ENCODE results near the gene FUZ.

DNA sequence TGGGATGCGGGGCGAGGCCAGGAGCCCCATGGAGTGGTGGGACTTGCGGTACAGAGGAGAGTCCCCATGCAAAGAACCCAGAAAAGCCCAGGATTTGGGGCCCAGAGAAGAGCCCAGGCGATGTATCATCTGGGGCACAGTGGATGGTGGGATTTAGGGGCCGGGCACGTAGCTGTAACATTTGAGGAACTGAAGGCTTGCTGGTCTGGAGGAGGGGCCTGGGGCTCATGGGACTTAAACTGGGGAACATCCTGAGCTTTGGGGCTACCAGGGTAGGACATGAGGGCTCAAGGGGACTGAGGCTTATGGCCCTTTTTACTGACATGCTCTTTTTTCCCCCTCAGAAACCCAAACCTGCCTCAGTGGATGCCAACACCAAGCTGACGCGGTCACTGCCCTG lies 18.5 kb upstream of the FUZ start:
- no peak for TF ChIP-seq EZH2phosphoT487 (IDR thresholded peaks at IDR 0.05; ENCODE audit: insufficient read depth, low read depth)
- TF ChIP-seq EZH2 (IDR thresholded peaks at IDR 0.05; ENCODE audit: insufficient read depth, poor library complexity, severe bottlenecking): no peak

Measured in GM23248 (cell line).